ENCODE measurements around the gene EIF4G2. TPM values are rescaled to one million over a fixed set of nuclear protein-coding genes. Genes with fewer than 3 reads are reported as not detected.

Gene EIF4G2
- total and polyA plus RNA-seq, 10 of the 15 experiments (the other 5 are each of a cell fraction or from before 2014, with no cell fraction given), result 210 to 1,104 (median 713) TPM

DNA sequence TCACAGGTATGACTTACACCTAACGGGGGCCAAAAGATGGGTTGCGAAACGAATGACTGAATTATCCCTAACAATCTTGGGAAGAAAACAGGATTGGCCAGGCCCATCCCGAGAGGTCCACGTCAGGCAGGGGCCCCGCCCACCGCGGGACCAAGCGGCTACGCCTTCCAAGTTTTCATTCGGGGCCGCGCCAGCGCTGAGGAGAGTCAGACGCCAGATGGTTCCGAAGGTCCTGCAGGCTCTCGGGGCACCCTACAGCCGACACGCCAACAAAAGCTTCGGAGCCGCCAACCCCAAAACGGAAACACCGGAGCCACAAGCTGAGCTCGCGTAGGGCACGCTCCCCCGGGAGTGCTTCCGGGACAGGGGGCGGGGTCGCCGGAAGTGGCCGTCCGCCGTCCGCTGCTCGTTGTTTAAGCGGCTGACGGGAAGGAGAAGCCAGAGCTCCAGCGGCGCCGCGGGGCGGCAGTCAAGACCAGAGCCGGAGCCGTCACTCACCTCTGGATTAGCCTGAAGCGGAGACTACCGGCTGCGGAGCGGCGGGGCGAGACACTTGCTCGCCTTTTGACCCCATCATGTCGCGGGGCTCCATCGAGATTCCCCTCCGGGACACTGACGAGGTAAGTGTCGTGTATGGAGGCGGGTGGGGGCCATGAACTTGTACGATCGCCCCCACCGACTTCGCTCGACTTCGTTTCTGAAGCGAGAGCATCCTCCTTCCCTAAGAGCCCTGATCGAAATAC, 57.7 kb downstream of the EIF4G2 start, which contains the start of gene CTR9 (continued):
- TF ChIP-seq ZBTB11 (CRISPR knock-in tag; IDR thresholded peaks at IDR 0.05) (peak; percentile 77), ASH2L (IDR thresholded peaks at IDR 0.05; ENCODE audit: borderline replicate concordance, low read depth) (peak; percentile 97; the same call in 1 of the 2 replicates), BACH1 (IDR thresholded peaks at IDR 0.05; ENCODE audit: borderline replicate concordance) (peak; percentile 66), TCF7 (IDR thresholded peaks at IDR 0.05; ENCODE audit: borderline replicate concordance) (no peak; the same call in 1 of the 2 replicates), NKRF (conservative IDR thresholded peaks at IDR 0.05) (no peak; the same call in 1 of the 2 replicates), TCF12 (IDR thresholded peaks at IDR 0.05; ENCODE audit: low read depth, low read length) (peak; percentile 62; the same call in 1 of the 2 replicates), POLR2AphosphoS2 (IDR thresholded peaks at IDR 0.05; ENCODE audit: low read depth, low read length) (peak; percentile 77; the same call in 1 of the 2 replicates), RB1 (IDR thresholded peaks at IDR 0.05; ENCODE audit: borderline replicate concordance) (peak; percentile 69; the same call in 1 of the 2 replicates), MEF2A (IDR thresholded peaks at IDR 0.05; ENCODE audit: insufficient read depth, low read depth, low read length) (0 out of 2 replicates have a peak, but pooled peaks have one; percentile 39), CREM (IDR thresholded peaks at IDR 0.05; ENCODE audit: low read depth) (peak; percentile 89), CHD1 (IDR thresholded peaks at IDR 0.05; ENCODE audit: low read depth, low read length) (no peak), CBX3 (IDR thresholded peaks at IDR 0.05; ENCODE audit: borderline replicate concordance, low read depth) (no peak)
- TF ChIP-seq, protein P1, sequence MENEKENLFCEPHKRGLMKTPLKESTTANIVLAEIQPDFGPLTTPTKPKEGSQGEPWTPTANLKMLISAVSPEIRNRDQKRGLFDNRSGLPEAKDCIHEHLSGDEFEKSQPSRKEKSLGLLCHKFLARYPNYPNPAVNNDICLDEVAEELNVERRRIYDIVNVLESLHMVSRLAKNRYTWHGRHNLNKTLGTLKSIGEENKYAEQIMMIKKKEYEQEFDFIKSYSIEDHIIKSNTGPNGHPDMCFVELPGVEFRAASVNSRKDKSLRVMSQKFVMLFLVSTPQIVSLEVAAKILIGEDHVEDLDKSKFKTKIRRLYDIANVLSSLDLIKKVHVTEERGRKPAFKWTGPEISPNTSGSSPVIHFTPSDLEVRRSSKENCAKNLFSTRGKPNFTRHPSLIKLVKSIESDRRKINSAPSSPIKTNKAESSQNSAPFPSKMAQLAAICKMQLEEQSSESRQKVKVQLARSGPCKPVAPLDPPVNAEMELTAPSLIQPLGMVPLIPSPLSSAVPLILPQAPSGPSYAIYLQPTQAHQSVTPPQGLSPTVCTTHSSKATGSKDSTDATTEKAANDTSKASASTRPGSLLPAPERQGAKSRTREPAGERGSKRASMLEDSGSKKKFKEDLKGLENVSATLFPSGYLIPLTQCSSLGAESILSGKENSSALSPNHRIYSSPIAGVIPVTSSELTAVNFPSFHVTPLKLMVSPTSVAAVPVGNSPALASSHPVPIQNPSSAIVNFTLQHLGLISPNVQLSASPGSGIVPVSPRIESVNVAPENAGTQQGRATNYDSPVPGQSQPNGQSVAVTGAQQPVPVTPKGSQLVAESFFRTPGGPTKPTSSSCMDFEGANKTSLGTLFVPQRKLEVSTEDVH (IDR thresholded peaks at IDR 0.05; ENCODE audit: low read depth, partially characterized antibody), result peak; percentile 85
- TF ChIP-seq, protein P2, sequence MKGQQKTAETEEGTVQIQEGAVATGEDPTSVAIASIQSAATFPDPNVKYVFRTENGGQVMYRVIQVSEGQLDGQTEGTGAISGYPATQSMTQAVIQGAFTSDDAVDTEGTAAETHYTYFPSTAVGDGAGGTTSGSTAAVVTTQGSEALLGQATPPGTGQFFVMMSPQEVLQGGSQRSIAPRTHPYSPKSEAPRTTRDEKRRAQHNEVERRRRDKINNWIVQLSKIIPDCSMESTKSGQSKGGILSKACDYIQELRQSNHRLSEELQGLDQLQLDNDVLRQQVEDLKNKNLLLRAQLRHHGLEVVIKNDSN (IDR thresholded peaks at IDR 0.05; ENCODE audit: borderline replicate concordance, extremely low read length, insufficient read depth, low read depth, low read length), result no peak

All from GM12878 (cell line).